Stomach (tissue), 4 donors: ENCODE measurements around the gene F11.

ENCODE experiments used
- CTCF ChIP-seq, 7 experiments: fragments of 450-650 bp in 4 of 7; fragments of 200-600 bp in 3 of 7; sonication (generic) in 3 of 7; IDR thresholded peaks; one replicate each; pipeline ENCODE4 v1.5.1; 2016 to 2019; ENCODE audit warnings: antibody characterized with exemption in 7 of 7, control low read depth in 2 of 7, mild to moderate bottlenecking in 1 of 7
- POLR2A ChIP-seq, 4 donors: fragments of 450-650 bp; IDR thresholded peaks; one replicate each; pipeline ENCODE4 v1.6.1; 2016; ENCODE audit warnings: antibody characterized with exemption in 4 of 4, control low read depth in 2 of 4, mild to moderate bottlenecking in 1 of 4, moderate library complexity in 1 of 4

- no peak for TF ChIP-seq CTCF (IDR thresholded peaks at IDR 0.05)
- no peak for TF ChIP-seq POLR2A (IDR thresholded peaks at IDR 0.05)
Measured at GRCh38 chr4:186227221-186227620, 38.8 kb upstream of the F11 start, which contains the start of gene KLKB1.
